ENCODE measurements around the gene SHB.

SHB gene

DNA sequence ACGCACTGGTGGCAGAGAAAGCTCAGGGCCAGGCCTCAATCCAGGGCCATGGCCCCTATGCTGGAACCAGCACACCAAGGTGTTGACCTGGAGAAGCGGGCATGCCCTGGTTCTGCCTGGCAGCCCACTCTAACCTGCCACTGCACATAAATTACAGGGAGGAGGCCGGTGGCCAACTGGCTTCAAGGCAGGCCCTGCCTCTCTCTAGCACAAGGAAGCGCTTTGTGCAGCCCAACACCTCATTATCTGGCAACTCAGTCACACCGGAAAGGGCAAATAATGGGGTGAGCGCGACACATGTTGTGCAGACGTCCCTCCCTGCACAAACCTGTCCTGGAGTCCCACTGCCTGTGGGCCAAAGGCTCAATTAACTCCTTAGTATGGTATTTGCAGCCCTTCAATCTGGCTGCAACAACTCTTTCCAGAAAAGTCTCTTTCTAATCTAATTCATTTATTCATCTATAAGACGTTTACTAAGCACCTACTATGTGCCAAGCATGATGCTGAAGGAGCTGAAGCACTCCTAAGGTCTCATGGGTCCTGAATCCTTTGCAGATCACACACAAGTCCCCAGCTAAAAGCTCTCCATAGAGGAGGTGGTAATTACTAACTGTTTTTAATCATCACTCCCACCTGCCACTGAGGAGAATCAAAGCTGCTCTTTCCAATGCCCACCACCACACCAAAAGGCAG, 24.9 kb downstream of the SHB start:
- no peak for DNase-seq (ENCODE audit: low read depth in 3 of 3, low spot score in 1 of 3)

DNA sequence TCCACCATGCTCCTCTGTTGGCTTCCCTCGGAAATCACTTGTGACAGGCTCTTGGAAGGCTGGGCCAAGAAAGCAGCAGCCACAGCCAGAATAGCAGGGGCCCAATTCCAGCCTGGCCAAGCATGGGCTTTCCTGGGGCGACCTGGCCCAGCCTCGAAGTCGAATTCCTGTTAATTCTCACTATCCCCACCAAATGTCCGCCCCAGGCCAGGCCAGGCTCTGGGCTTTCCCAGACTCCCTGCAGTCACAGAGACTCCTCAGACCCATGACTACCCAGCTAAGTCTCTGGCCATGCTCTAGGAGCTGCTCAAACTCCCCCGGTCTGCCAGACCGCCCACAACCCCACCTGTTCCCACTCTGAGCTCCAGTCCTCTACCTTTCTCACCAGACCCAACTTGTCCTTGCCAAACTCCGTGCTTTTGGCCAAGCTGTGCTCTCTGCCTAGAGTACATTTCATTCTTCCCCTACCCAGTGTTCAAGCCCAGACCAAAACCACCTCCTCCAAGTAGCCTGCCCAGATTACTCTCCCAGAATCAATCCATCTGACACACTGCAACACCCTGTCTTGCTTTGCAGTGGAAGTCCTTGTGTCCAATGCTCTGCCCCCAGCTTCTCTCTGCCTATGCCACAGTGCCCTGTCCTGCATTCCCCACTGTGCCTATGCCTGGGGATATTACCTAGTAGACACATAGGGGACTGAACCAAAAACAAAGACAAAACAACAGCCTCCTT, 26.2 kb downstream of the SHB start:
- no peak for DNase-seq (ENCODE audit: low read depth in 3 of 3, low spot score in 1 of 3)

DNA sequence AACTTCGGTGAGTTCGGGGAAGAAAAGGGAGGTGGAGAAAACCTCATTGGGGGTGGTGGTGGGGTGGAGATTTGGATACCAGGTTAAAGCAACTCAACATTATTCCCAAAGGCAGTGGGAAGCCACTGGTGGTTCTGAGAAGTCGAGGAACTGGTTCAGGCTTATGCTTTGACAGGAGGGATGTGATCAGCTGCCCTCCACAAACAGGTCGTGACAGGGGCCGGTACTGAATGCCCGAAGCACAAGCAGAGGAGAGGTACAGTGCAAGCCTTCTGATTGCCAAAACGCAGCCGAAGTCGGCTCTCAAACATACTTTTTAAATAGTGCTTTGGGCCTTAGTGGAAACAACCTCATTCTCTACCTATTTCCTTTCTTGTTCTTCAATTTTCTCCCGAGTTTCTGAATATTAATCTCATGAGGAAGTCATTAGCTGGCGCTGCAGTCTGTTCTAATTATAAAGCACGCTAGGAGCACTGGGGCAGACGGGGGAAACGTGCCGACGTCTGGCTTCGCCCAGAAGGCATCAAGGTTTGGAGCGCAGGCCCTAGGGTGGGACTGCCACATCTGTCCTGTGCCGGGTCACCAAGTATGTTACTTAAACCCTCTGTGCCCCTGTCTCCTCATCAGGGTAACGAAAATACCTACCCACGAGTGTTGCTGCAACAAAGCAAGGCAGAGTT, 27.3 kb downstream of the SHB start:
- DNase-seq (ENCODE audit: low read depth in 3 of 3, low spot score in 1 of 3), result no peak

DNA sequence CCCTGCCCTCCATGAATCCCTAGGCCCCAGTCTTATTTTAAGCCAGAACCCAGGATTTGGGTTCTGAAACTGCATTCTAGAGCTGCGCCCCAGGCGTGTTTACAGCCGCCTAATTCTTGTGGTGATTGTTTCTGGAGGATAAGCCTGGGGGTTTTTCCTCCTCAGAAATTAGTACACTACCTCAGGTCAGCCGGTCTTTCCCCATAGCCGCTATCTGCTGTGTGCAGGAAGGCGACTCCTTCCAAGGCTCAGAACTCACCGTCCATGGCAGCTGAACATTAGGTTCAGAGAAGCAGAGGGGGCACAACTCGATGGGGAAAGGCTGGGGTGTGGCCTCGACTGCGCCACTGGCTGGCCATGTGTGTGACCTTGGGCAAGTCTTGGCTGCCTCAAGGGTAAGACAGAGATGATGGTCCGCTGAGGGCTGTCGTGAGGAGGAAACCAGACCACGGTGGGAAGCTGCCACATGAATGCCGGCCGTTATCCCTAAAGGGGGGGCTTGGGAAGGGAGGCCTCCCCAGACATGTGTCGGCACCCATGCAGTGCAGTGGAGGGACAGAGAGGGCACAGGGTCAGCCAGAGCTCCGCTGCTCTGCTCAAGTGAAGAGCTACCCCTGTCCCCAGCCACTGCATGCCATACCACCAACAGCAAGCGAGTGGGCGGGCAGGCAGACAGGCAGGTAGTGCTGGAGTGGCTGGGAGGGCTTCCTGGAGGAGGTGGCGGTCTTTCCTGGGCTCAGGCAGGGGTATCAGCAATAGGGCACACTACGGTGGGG, 28.9 kb downstream of the SHB start:
- no peak for DNase-seq (ENCODE audit: low read depth in 3 of 3, low spot score in 1 of 3)

DNA sequence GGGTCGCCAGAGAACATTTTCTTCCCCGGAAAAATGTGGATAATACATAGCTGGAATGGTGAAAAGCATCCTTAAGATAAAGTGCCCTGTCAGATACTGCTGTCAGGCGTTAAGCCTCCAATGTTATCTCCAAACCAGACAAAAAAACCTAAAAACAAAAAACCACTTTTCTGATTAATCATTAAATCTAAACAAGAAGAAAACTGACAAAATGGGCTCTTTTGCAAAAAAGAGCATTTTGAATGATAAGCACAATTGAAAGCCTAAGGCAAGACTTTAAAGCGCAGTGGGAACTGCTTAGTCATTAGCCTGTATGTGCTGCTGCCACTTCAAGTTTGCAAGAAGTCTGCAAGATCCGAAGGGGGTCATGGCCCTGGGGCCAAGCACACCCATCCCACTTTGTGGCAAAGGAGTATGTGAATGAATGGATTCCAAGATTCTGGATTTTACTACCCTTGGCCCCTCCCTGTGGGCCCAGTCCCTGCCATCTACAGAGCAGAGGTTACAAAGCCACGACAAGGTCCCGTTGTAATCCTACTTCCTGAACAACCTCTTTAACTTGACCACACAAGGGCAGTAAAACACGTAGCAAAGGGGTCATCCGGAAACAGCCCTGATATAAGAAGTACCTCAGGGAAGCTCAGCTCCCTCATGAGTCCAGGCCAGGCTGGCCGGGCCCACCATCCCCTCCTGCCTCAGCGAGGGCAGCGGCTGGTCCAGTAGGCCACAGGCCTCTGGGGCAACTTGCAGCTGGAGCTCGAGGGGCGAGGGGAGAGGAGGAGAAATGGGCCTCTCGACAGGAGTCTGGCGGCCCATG, 29.7 kb downstream of the SHB start:
- DNase-seq (ENCODE audit: low read depth in 3 of 3, low spot score in 1 of 3), result no peak

DNA sequence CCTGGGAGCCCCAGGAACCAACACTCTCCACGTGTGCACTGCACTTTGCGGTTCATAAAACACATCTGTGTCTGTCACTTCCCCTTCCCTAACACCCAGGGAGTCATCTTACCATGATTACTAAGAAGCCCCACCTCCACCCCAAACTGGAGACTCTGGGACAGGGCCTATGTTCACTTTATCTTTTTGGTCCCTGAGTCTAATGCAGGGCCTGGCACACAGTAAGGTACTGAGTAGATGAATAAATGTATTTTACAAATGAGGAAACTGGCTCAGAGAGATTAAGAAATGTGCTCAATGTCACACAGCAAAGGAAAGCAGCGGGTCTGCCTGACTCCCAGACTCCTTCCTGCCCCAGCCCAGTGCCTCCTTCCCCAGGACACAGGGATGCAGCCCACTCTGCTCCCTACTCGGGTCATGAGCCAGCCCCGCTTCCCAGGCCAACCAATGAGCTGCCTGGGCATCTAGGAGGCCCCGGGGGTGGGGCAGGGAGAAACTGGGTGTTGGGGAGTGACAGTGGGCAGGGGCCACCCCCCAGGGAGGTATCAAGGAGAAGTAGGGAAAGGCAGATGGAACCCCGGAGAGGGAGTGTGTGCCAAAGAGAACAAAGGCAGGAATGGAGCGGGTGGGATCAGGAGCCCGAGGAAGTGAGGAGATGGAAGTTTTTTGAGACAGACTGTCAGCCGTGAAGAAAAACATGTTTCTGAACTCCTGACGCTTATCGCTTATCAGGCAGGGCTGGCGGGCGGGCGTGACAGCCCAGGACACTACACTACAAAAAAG, 30.5 kb downstream of the SHB start:
- DNase-seq (ENCODE audit: low read depth in 3 of 3, low spot score in 1 of 3), result no peak

DNA sequence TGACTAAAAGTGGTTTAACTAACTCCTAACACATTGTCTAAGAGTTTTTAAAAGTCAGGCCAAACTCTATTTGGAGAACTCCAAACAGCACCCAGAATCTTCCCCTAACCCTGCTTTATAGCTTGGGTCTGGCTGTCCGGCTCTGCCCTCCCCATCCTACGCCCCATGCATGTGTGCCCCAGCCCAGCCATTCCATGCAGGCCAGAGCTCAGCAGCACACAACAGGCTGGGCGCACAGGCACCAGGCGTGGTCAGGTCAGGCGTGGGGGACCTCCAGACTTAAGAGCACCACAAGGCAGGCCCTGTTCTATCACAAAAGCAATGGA, 31.1 kb downstream of the SHB start:
- DNase-seq (ENCODE audit: low read depth in 3 of 3, low spot score in 1 of 3), result no peak

DNA sequence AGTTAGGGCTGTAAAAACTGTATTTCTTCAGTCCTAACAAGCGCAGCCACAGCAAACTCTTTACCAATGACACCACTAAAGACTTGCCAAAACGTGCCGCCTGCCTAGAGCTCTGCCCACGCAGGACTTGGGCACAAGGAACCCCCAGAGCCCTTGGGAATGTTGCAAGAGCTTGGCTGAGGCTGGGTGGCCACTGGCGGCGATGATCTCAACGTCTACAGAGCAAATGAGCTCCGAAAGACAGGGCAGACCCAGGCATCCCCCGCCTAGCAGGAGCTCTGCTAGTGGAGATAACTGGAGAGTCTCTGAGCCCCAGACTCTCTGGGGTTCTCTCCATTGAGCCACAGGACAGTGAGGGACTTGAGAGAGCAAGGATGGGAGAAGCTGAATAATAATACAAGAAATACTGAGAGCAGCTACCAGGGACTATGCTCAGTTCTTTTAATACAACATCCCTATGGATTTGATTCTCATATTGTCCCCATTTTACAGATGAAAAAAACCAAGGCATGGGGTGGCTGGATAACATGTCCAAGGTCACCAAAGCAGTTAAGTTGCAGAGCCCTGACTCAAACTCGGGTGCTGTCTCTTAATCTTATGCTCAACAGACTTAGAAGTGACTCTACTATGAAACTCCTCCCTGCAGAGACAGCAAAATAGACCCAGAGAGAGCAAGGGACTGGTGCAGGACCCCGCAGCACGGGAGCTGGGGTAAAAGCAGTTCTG, 32.5 kb downstream of the SHB start:
- no peak for DNase-seq (ENCODE audit: low read depth in 3 of 3, low spot score in 1 of 3)

DNA sequence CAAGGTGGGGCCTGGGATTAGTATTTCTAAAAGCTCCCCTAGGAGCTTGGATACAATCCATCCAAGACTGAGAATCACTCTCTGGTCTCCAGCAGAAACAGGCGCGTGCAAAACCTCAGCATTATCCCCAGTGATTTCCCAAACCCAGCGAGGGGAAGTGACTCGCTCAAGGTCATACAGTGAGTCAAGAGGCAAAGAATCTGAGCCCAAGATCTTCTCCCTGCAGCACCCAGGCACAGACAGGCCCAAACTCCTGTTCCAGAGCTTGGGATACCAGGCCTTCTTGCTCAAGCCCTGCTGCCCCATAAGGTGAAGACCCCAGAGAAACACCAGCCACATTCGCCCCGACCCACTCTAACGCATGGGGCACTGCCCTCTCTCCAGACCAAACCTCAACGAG, 33.2 kb downstream of the SHB start:
- DNase-seq (ENCODE audit: low read depth in 3 of 3, low spot score in 1 of 3), result no peak

DNA sequence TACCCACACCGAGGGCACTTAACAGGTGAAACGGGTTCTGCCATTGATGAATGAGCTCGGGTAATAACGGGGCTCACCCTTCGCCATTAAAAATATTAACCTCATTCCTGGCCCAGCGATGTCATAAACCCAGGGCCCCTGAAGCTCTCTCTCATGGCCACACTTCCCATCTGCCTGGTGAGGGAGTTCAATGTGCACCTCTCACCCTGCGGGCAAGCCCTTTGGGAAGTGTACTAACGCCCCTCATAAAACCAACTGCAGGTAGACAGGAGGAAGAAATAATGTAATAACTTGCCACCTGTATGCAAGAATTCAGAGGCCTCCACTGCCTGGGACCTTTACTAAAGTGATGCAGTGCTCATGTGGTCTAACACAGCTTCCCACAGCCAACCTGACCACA, 35.1 kb downstream of the SHB start:
- DNase-seq (ENCODE audit: low read depth in 3 of 3, low spot score in 1 of 3), result no peak

DNA sequence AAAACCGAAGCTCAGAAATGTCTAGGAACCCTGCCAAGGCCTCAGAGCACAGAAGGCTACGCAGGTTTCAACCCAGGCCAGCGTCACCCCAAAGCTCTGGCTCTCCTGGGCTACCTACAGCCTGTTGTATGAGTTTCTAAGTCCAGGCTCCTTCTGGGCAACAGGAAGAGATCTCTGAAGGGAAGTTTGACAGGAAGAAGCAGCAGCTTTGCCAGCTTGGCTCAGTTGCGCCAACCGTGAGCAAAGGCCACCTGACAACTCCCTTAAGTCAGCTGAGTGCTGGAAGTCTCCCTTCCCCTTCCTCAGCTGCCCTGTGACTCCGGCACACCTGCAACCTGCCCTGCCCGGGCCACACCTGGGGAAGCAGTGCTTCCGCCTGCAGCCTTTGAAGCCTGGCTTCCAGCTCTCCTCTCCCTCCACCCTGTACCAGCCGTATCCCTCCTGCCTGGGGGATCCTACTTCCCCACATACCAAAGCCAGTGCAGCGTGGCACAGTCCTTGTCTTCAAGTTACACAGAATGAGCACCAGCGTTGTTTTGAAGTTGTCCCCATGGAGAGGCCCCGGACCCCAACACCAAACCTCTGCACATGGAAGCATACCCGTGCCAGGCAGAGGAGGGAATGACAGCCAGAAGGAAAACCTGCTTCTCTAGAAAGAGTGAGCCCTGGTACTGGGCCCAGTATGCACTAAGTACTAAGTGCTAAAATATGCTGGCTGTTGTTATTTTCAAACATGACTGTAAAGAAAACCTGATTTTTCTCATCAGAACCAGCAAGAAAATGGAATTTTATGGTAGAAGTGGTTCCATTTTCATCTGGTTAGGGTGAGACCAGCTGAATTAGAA, 36.5 kb downstream of the SHB start:
- DNase-seq (ENCODE audit: low read depth in 3 of 3, low spot score in 1 of 3), result no peak

DNA sequence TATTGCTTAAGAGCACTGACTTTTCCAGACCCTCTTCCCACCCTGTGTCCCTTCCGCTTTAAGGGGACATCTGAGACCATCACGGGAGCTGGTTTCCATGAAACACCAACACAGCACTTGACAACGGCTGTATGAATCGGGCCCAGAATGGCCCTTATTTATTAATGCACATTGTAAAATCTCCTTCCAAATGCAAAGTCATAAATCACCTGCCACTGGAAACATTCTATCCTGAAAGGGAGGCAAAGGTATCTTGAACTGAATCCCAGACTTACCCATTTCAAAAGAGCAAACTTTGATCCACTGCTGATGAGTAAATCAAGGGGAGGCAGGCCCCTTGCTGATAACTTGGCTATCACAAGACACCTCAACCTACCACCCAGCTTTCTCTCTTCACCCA, 37.4 kb downstream of the SHB start:
- DNase-seq (ENCODE audit: low read depth in 3 of 3, low spot score in 1 of 3), result no peak

DNA sequence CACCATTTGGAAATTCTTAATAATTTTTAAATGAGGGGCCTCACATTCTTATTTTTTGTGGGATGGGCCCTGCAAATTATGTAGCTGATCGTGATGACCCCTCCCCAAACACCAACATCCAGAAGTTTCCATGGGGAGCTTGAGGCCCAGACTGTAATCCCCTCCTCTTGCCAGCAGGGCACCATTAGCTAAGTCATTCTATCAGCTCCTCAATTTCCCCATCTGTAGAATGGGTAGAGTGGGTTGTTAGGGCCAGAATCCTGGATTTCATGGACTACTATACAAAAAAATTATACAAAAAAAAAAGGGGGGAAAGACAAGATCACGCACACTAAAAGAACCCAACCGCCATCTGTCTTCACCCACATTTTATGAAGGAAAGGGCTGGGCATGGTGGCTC, 38.4 kb downstream of the SHB start:
- DNase-seq (ENCODE audit: low read depth in 3 of 3, low spot score in 1 of 3), result no peak

DNA sequence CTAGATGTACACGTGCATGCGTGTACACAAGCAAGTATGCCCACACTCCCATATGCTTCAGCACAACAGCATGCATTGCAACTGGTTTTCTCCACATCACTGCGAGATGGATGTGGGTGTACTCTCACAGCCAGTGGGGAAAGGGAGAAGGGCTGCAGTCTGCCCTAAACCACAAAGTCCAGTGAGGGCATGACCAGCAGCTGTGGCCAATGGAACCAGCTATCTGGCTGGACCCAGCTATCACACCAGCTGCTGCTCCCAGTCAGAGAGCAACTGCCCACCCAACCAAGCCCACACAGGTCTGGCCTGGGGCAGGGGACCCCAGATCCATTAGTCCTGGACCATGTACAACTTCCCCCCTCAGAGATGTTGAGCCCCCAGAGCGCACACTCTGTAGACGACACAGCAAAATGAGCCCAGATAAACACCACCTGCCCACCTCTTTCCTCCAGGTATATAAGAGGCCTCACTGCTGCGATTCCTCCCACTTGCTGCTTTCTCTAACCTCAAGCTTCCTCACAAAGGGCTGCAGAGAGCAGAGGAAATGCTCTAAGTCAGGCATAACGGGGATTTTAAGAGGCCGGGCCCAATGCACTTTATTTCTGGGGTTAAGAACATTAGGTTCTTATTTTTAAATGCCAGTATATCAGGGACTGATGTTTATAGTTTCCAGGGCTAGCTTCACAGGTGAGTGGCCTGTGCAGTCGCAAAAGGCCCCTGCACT, 39.0 kb downstream of the SHB start:
- DNase-seq (ENCODE audit: low read depth in 3 of 3, low spot score in 1 of 3), result no peak

DNA sequence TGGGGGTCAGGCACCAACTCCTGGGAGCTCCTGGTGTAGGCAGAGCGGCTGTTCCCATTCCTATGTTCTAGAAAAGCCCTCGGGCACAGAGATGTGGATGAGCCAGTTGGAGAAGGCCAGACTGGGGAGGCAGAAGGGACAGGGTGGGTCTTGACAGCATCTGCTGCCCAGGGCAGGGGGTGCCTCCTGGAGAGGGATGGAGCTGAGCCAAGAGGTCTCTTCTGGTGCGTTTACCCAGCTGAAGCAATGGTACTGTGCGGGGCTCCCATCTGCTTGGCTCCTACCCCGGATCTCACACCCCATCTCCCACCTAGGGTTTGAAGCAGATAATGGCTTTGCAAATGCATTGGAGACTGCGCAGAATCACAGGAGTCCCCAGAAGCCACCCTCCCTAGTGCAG, 41.3 kb downstream of the SHB start:
- DNase-seq (ENCODE audit: low read depth in 3 of 3, low spot score in 1 of 3), result no peak

DNA sequence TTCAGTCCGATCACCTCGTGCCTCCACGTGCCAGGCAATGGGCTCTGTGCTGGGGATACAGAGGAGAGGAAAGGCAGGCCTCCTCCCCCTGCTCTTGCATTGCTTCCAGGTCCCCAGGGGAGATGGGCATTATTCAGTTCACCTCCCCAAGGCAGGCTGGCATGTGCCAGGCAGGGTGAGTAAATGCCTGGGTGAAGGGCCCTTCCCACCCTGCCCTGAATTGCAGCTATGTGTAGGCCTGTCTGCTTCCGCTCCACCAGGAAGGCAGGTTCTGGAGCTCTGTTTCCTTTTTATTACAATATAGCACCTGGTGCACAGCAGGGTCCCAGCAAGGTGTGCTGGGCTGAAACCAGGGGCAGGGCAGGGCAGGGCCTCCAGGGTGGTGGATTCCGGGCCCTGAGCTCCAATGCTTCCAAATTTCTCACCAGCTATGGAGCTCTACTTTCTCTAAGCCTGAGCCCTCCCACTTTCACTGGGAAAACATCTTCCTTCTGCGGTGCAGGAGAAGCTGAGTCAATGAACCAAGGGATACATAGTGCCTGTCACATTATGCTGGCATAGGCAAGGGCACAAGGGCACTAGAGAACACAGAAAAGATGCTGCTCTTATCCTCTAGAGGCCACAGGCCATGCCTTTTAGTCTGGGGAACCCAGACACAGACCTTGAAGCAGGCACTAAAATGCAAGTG, 42.0 kb downstream of the SHB start:
- DNase-seq (ENCODE audit: low read depth in 3 of 3, low spot score in 1 of 3), result no peak

DNA sequence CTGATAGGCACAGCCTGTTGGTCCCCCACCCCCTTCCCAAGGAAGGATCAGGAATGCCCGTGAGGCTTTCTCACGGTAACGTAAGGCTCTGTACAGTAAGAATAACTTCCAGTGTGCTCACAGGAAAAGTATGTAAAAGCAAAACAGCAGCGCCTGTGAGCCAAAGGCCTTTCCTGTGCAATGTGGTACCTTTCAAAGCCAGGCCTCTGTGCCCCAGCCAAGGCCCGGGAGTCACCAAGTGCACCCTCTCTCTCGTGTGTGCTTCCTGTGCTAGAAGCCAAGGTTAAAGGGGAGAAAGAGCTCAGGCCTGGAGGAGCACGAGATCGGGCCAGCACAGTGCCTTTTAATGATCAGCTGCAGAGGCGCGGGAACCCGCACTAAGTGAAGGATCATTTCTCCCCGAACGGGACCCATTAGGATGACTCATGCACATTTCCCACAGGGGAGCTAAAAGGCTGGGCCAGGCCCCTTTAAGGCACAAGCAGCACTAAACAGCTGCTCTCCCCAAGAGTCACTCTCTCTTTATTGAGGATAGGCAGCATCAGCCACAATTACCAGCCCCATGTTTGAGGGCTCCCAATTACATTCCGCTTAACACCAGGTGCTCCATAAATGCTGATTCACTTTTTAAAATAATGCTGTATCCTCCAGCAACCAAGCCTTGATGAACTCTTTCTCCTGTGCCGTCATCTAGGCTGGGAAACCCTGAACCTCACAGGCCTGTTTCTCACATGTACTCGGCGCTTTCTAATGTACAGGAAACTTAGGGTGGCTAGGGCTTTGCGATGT, 42.8 kb downstream of the SHB start:
- no peak for DNase-seq (ENCODE audit: low read depth in 3 of 3, low spot score in 1 of 3)
